Esophagus muscularis mucosa (tissue), 3 donors: ENCODE measurements around the gene PHF21A.

Source experiments
- CTCF ChIP-seq, 3 experiments: fragments of 200-600 bp in 2 of 3; fragments of 450-650 bp in 1 of 3; sonication (generic) in 2 of 3; IDR thresholded peaks; one replicate each; pipeline ENCODE4 v1.5.1; 2017 to 2019; ENCODE audit warnings: antibody characterized with exemption in 3 of 3, mild to moderate bottlenecking in 2 of 3, moderate library complexity in 1 of 3
- POLR2A ChIP-seq: fragments of 450-650 bp; IDR thresholded peaks from one replicate; pipeline ENCODE4 v1.6.1; 2017; ENCODE audit warnings: antibody characterized with exemption, moderate library complexity, mild to moderate bottlenecking, low read depth
- POLR2AphosphoS5 ChIP-seq, 2 donors: sonication (generic); formaldehyde crosslinking; IDR thresholded peaks; one replicate each; pipeline ENCODE4 v1.6.1; 2017; ENCODE audit warnings: antibody characterized with exemption in 2 of 2

GRCh38 chr11:45896422-45896984, 224.8 kb downstream of the PHF21A start:
- no peak for TF ChIP-seq CTCF (IDR thresholded peaks at IDR 0.05)
- no peak for TF ChIP-seq POLR2A
- TF ChIP-seq POLR2AphosphoS5 (IDR thresholded peaks at IDR 0.05), result no peak
